ENCODE measurements around the gene SORCS2.
"Not testable (repeated sequence)": the region's sequence is repeated elsewhere in the genome, so short reads cannot be mapped to it uniquely, and the experiment has no call there.

Gene SORCS2

DNA sequence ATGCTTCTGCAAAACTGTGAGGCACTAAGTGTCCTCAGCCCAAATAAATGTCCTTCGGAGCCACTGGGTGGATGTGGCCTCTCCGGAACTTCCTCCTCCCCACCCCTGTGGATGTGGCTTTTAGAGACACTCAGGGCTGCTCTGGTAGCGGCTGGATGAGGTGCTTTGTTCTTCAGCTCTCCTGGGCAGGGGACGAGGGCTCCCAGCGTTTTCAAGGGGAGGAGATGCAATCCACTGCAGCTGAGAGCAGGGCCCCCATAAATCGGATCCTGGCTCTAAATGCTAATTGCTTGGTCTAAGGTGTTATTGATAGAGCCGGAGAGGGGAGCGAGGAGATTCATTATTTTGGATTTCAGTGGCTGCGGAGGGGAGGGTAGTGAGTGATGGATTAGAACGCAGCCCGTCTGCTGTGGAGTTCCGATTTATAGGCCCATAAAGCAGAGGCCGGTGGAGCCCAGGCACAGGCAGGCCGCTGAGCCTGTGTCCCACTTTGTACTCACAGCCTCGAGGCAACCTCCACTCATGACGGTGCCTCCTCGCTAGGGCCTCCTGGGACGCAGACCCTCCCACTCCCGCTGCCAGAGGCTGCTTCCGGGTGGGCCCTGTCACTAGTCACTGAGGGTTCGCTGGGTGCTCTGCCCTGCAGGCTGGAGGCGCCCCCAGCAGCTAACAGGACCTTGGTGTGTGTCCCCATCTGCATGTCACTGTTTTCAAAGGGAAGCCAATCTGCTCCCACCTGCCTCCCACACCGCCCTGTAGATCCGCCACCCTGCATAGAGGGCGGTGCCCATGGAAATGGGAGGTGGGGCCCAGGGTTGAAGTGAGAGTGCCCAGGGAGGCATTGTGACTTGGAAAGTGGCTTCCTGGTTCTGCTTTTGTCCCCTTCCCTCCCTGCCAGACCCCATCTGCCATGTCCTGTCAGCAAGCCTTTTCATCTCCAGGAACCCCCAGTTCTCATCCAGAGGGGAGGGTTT lies 377.8 kb downstream of the SORCS2 start:
- no peak for DNase-seq (ENCODE audit: low read depth in 3 of 3, low spot score in 1 of 3)

DNA sequence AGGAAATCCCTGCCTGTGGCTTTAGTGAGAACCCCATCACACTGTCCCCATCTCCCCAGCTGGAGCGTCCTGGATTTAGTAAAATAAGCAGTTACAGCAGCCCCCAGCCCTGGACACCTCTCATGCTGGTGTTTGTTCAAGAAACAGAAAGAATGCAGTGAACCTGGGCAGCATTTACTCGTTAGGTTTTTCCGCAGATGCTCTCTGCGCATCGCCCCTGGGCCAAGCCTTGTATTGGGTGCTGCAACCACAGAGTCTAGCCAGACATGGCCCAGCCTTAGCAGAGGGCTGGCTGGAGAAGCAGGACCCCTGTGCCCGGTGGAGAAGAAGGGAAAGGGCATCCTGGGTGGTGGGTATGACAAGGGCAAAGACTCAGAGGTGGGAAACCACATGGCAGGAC lies 378.7 kb downstream of the SORCS2 start:
- DNase-seq (ENCODE audit: low read depth in 3 of 3, low spot score in 1 of 3), result no peak

GRCh38 chr4:7571701-7572100 lies 379.4 kb downstream of the SORCS2 start:
- no peak for DNase-seq (ENCODE audit: low read depth in 3 of 3, low spot score in 1 of 3)

DNA sequence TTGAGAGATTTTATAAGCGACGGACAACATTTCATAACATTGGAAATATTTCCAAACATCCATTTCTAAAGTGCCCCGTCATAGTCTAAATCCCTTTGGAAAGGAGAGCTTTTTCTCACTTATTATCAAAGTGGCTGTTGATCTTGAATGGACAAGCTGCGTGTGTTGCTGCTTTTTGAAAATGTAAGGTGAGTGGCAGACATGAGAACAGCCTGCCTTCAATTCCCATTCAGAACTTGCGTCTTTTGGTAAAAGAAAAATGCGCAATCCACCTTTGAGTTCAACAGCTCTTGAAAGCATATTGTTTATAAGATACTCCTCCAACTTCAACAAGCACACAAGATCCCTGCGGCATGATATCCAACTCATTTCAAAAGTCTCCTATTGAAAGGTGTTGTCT lies 380.6 kb downstream of the SORCS2 start:
- DNase-seq (ENCODE audit: low read depth in 3 of 3, low spot score in 1 of 3), result no peak

DNA sequence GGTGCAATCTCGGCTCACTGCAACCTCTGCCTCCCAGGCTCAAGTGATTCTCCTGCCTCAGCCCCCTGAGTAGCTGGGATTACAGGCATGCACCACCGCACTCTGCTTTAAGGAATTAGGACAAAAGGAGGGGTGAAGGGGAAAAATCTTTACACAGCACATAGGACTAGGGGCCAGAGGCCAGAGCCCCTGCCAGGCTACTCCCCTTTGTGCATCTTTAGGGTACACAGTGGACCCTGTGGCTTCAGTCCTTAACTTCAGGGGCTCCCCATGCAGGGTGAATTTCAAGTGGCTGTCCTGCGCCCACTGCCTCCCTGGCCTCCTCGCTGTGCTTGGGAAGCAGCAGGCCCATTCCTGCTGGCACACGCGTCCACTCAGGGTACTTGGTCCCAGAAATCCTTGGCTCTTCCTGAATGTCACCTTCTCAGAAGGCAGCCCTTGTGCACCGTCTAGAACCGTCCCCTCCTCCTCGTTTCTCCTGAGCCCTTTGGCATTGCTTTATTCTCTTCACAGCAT lies 381.3 kb downstream of the SORCS2 start:
- DNase-seq (ENCODE audit: low read depth in 3 of 3, low spot score in 1 of 3), result no peak

DNA sequence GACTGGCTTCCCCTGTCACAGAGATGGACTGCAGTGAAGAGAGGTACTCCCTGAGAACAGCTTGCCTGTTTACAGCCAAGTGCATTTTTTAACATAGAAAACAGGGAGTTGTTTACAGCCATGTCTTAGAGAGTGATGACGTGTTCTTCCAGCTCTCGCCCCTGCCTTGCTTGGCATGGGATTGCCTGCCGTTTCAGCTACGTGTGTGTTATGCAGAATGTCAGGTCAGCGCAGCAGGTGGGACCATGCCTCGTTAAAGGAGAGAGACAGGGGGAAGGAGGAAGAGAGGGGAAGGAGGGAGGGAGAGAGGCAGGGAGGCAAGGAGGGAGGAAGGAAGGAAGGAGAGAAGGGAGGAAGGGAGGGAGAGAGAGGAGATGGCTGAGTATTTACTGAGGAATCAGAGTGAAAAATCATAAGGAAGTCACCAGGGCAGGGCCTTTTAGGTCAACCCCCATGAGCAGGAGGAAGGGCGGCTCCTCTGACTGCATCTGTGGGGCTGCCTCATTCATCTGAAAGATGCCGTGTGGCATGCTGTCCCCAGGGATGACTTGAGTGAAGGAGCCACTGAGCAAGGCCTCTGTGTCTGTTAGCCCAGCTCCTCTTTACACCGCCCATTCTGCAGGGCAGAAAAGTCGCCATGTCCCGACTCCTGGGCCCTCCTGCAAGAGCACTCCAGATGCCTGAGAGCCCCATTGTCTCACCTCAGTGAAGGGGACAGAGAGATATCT lies 382.1 kb downstream of the SORCS2 start:
- DNase-seq (ENCODE audit: low read depth in 3 of 3, low spot score in 1 of 3), result no peak

DNA sequence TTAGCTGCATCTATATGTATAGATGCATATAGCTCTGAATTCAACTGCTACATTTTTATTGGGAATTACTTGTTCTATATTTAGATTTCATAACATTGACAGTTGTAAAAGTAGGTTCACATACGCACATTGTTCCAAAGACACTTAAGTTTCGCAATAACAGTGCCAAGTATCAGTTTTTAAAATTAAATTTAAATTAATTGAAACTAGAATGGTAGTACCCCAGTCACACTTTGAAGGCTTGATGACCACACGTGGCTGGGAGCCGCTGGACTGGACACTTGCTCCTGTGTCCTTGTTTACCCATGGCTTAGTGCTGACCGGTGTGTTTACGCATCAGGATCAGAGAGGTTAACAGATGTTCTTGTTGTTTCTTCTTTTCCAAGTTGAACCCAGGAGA lies 383.1 kb downstream of the SORCS2 start:
- DNase-seq (ENCODE audit: low read depth in 3 of 3, low spot score in 1 of 3), result no peak

DNA sequence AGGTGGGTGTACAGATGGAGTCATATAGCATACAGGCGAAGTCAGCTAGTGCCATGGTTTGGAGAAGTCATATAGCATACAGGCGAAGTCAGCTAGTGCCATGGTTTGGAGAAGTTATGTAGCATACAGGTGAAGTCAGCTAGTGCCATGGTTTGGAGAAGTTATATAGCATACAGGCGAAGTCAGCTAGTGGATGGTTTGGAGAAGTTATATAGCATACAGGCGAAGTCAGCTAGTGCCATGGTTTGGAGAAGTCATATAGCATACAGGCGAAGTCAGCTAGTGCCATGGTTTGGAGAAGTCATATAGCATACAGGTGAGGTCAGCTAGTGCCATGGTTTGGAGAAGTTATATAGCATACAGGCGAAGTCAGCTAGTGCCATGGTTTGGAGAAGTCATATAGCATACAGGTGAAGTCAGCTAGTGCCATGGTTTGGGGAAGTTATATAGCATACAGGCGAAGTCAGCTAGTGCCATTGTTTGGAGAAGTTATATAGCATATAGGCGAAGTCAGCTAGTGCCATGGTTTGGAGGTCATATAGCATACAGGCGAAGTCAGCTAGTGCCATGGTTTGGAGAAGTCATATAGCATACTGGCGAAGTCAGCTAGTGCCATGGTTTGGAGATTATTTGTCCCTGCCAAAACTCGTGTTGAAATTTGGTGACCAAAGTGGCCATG lies 385.2 kb downstream of the SORCS2 start:
- DNase-seq (ENCODE audit: low read depth in 3 of 3, low spot score in 1 of 3), result not testable (repeated sequence)

DNA sequence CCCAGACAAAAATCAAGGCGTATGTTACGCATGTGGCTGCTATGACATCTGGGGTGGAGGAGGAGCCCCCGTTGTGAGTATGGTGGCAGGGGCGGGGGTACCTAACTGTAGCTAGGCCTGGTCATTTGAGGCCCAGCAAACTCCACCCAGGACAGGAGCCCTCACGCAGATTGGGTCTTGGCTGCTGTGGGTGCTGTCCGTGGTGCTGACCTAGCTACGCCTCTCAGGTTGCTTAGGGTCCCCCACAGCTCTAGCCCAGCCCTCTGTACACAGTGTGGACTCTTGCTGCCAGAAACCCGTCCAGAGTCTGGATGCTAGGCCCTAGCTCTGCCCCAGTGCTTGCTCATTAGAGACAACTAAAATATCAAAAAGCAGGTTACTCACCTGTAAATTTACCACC lies 389.1 kb downstream of the SORCS2 start:
- DNase-seq (ENCODE audit: low read depth in 3 of 3, low spot score in 1 of 3), result no peak

DNA sequence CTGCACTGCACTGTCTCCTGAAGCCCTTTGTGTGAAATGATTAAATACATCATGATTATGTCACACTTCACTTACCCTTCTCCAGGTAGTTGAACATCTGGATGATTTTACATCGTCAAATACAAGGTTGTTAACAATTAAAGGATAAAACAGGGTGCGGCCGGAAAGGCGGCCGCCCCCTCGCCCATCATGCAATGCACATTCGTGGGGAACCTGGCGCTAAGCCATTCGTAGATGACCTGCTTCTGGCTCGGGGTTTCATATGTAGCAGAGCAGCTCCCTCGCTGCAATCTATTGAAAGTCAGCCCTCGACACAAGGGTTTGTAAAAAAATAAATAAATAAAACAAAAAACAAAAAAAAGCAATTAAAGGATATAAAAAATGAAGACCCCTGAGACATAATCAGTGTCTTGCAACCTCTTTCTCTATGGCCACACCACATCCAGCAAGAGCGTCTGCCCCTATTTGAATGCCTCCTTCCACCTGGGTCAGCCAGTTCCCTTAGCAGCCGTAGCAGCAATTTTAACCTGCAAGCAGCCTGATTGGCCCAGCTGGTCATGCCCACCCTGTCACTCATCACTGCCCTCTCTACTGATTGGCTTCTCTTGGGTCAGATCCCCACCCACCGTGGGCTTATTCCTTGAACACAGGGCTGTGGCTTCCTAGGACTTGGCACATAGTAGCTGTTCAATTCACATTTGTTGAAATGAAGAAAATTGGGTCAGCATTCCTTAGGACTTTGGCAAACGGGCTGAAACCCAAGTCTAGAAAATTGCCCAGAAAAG lies 390.2 kb downstream of the SORCS2 start:
- DNase-seq (ENCODE audit: low read depth in 3 of 3, low spot score in 1 of 3), result no peak

- no peak for DNase-seq (ENCODE audit: low read depth in 3 of 3, low spot score in 1 of 3)
Observed at GRCh38 chr4:7584098-7584497, 391.8 kb downstream of the SORCS2 start.

DNA sequence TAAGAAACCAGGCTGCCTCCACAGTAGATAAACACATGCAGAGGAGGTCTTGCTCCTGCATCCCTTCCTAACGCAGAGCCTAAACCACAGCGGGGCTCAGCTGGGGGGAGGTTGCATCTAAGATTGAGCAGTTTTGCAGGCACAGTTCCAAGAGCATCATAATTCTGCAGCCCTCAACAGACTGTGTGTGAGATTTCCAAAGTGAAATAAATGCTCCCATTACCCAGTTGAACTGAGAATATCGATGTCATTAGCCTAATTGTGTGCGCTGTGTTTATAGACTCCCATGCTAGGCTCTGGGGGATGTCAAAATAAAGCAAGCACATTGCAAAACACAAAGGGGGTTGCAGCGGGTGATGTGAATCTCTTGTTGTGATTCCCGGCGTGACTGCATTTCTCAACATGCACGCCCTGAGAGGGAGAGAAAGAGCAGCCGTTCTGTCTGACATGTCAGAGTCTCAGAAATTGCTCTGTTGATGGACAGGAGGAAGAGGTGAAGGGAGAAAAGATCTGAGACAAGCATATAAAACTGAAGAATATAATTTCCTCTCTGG lies 392.3 kb downstream of the SORCS2 start:
- DNase-seq (ENCODE audit: low read depth in 3 of 3, low spot score in 1 of 3), result no peak

GRCh38 chr4:7585768-7586167 lies 393.4 kb downstream of the SORCS2 start:
- DNase-seq (ENCODE audit: low read depth in 3 of 3, low spot score in 1 of 3), result no peak

- no peak for DNase-seq (ENCODE audit: low read depth in 3 of 3, low spot score in 1 of 3)
Observed at GRCh38 chr4:7587433-7588405, 395.4 kb downstream of the SORCS2 start.

DNA sequence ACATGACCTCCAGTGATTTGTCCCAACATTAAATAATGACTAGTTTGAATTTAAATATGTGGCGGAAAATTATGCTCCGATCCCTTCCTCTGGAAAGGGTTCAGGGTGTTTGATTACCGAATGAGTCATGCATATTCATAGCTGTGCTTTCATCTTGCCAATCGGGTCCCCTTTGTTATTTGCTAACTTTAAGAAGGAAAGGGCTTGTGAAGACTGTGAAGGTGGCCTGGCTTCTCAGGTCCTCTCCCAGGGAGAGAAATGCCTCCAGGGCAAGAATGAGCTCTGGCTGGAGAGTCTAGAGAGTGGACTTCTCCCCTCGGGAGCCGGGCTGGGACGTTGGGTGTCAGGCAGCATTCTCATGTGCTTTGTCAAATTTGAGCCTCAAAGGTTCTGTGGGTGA lies 397.9 kb downstream of the SORCS2 start:
- no peak for DNase-seq (ENCODE audit: low read depth in 3 of 3, low spot score in 1 of 3)

GRCh38 chr4:7590899-7591298 lies 398.6 kb downstream of the SORCS2 start:
- no peak for DNase-seq (ENCODE audit: low read depth in 3 of 3, low spot score in 1 of 3)

- no peak for DNase-seq (ENCODE audit: low read depth in 3 of 3, low spot score in 1 of 3)
Observed at GRCh38 chr4:7591409-7592053, 399.2 kb downstream of the SORCS2 start.

DNA sequence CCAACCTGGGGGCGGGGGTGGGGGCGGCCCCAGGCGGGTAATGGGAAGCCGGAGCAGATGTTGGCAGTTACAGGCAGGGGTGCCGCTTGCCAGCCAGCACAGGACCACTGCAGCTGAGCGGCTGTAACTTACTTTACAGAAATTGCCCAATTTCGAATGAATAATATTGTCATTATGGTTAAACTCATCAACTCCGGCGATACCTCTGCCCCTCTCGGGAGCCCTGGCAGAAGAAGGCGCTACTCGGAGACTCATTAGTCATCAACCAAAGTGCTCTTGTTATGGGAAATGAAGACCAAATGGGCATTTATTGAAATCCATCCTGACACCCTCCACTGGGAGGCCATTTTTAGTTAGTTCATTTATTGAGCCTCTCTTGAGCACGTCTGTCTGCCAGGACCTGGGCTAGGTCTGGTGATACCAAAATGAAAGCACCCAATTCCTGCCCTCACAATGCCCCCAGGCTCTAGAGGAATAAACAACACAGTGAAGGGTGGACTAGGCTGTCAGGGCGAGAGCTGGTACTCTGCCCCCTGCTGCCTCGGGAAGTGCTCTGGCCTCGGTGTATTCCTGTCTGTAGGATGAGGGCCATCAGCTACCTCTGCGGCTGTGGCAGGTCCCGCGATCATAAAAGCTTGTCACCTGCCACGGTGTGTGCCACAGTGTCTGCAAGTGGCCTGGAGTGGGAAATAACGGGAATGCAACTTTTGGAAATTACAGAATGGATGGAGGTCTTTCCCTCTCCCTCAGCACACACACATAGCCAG lies 401.5 kb downstream of the SORCS2 start:
- DNase-seq (ENCODE audit: low read depth in 3 of 3, low spot score in 1 of 3), result no peak
